Natural killer cell (primary cell): ENCODE data around the gene PLCB4. TPM values are rescaled to one million over a fixed set of nuclear protein-coding genes. Genes with fewer than 3 reads are reported as not detected.

Source experiments
- ATAC-seq, 3 donors: fragments of 150-1000 bp in 2 of 3; fragments of 200-7000 bp in 1 of 3; cut with Tn5 transposase; 1 replicate in 1 of 3; 2 replicates in 2 of 3; pipeline ENCODE4 v1.10.0; 2021; ENCODE audit warnings: mild to moderate bottlenecking in 2 of 3, moderate library complexity in 2 of 3
- DNase-seq, 2 donors: peaks; one replicate each; pipeline versions ENCODE4 v3.0.0 to v3.0.0-alpha.2; 2013 to 2021; ENCODE audit warnings: mixed read lengths in 1 of 2
- H3K27ac ChIP-seq: one replicate; pipeline ENCODE4 v1.5.1; 2013; ENCODE audit warnings: mild to moderate bottlenecking, low read length
- H3K27me3 ChIP-seq: one replicate; pipeline ENCODE4 v1.6.1; 2013; ENCODE audit warnings: low read length; ENCODE audit not compliant: control insufficient read depth, insufficient read depth
- H3K36me3 ChIP-seq: one replicate; pipeline ENCODE4 v1.6.1; 2013; ENCODE audit warnings: low read length; ENCODE audit not compliant: control insufficient read depth, insufficient read depth
- H3K4me1 ChIP-seq: one replicate; pipeline ENCODE4 v1.6.1; 2013; ENCODE audit warnings: low read length; ENCODE audit not compliant: control insufficient read depth, insufficient read depth
- H3K4me3 ChIP-seq: one replicate; pipeline ENCODE4 v1.5.1; 2013; ENCODE audit warnings: low read length
- H3K9me3 ChIP-seq: one replicate; pipeline ENCODE4 v1.6.1; 2013; ENCODE audit warnings: low read length; ENCODE audit not compliant: control insufficient read depth, insufficient read depth
- H3K27ac Mint-ChIP-seq, 2 donors: one replicate each; pipeline ENCODE4 v1.8.0; 2022; ENCODE audit warnings: mild to moderate bottlenecking in 2 of 2, mixed read lengths in 2 of 2, moderate library complexity in 1 of 2
- H3K27me3 Mint-ChIP-seq, 2 donors: one replicate each; pipeline ENCODE4 v1.8.0; 2022; ENCODE audit warnings: low read depth in 2 of 2, mixed read lengths in 2 of 2
- H3K36me3 Mint-ChIP-seq: one replicate; pipeline ENCODE4 v1.8.0; 2022; ENCODE audit warnings: mixed read lengths
- H3K4me1 Mint-ChIP-seq, 2 donors: one replicate each; pipeline ENCODE4 v1.8.0; 2022; ENCODE audit warnings: mixed read lengths in 2 of 2
- H3K4me3 Mint-ChIP-seq: one replicate; pipeline ENCODE4 v1.8.0; 2022; ENCODE audit warnings: mild to moderate bottlenecking, moderate library complexity, mixed read lengths
- H3K9me3 Mint-ChIP-seq, 2 donors: one replicate each; pipeline ENCODE4 v1.8.0; 2022; ENCODE audit warnings: mixed read lengths in 2 of 2
- WGBS: methylation state at CpG from one replicate; pipeline ENCODE4 v1.1.7; 2013; ENCODE audit warnings: missing lambda C conversion rate; ENCODE audit not compliant: insufficient coverage; 5-methylcytosine and 5-hydroxymethylcytosine counted together
- intact Hi-C: fragments of 100-400 bp; cut with micrococcal nuclease; formaldehyde crosslinking; loops from one replicate; pipeline ENCODE4 v1.14.2; 2022
- total RNA-seq, 4 donors: library from RNA; stranded (reverse); fragments of 120-200 nt in 1 of 4; gene quantifications; one replicate each; pipeline versions ENCODE4 v1.2.3 to v1.2.4, GENCODE V29; 2013 to 2022
- TF ChIP-seq, protein P1 (sequence below): fragments of 200-600 bp; IDR thresholded peaks from one replicate; pipeline ENCODE4 v1.8.0; 2022; ENCODE audit warnings: antibody characterized with exemption

PLCB4 gene
- total RNA-seq, 3 donors from 2014 or later (not counting 1 experiment from before 2014, with no cell fraction given) = 0.05 to 0.40 TPM; not detected in 1

DNA sequence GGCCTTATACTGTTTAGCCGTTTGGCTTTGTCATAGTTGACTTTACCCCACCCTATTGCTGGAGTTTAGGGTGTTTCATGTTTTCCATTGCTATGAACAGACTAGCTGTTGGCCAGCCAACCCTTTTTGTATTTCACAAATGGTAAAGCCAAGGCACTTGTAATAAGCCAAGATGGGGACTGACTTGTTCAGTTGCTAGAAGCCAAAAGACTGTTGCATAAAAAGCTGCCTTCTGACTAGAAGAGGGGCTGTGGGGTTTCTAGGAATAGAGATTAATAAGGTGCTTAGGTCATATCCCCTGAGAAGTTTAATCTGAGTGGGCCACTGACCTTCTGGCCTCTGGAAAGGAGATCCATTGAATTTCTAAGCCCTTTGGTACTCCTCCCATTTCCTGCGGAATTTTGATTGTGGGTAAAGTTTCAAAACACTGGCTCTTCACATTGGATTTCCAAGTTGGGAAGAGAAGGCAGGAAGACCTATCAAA, 211.1 kb downstream of the PLCB4 start:
- intact Hi-C loops = no loop called here
- Histone ChIP-seq H3K27ac (no peak overlapping the region), H3K36me3 (no peaks in the 10 kb centered on the region), H3K9me3 (no peaks in the 10 kb centered on the region), H3K4me1 (no peaks in the 10 kb centered on the region), H3K4me3 (no peak overlapping the region), H3K27me3 (no peaks in the 10 kb centered on the region)
- Mint-ChIP-seq H3K27me3 (peaks cover 0 to 7% of the 10 kb centered on the region in 2 donors), H3K36me3 (no peaks in the 10 kb centered on the region), H3K9me3 (peaks cover 9 to 10% of the 10 kb centered on the region in 2 donors), H3K4me3 (no peak overlapping the region), H3K4me1 (no peaks in the 10 kb centered on the region), H3K27ac (no peak overlapping the region)
- WGBS = 78% methylated on average over 2 of the region's 2 CpGs
- ATAC-seq (no peak), DNase-seq (no peak)
- TF ChIP-seq, protein P1, sequence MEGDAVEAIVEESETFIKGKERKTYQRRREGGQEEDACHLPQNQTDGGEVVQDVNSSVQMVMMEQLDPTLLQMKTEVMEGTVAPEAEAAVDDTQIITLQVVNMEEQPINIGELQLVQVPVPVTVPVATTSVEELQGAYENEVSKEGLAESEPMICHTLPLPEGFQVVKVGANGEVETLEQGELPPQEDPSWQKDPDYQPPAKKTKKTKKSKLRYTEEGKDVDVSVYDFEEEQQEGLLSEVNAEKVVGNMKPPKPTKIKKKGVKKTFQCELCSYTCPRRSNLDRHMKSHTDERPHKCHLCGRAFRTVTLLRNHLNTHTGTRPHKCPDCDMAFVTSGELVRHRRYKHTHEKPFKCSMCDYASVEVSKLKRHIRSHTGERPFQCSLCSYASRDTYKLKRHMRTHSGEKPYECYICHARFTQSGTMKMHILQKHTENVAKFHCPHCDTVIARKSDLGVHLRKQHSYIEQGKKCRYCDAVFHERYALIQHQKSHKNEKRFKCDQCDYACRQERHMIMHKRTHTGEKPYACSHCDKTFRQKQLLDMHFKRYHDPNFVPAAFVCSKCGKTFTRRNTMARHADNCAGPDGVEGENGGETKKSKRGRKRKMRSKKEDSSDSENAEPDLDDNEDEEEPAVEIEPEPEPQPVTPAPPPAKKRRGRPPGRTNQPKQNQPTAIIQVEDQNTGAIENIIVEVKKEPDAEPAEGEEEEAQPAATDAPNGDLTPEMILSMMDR = no peak

DNA sequence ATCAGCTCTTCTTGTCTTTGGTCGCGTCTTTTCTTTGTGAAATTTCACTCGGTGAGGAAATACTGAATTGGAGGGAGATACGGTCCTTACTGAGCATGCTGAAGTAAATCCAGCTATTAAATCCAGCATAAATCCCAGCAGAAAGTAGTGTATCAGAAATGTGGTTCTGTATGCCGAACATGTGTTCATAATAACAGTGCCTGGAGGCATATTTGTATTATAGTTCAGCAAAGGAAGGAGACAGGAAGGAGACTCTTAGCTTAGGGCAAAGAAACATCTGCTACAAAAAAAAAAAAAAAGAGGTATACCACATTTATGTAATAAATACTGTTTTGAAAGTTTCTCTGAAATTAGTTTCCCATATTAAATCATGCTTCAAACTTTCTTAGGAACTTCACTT, 211.8 kb downstream of the PLCB4 start:
- no peaks in the 10 kb centered on the region for H3K4me1 Mint-ChIP-seq
- peaks cover 8 to 10% of the 10 kb centered on the region in 2 donors for H3K9me3 Mint-ChIP-seq
- H3K4me3 ChIP-seq = no peak overlapping the region
- H3K9me3 ChIP-seq = no peaks in the 10 kb centered on the region
- no peaks in the 10 kb centered on the region for H3K36me3 ChIP-seq
- H3K27ac ChIP-seq = no peak overlapping the region
- ATAC-seq = no peak
- H3K4me3 Mint-ChIP-seq = no peak overlapping the region
- no peaks in the 10 kb centered on the region for H3K4me1 ChIP-seq
- H3K27me3 ChIP-seq = no peaks in the 10 kb centered on the region
- no peak for DNase-seq
- H3K27me3 Mint-ChIP-seq = peaks cover 0 to 7% of the 10 kb centered on the region in 2 donors
- no peaks in the 10 kb centered on the region for H3K36me3 Mint-ChIP-seq
- TF ChIP-seq, protein P1 = no peak
- intact Hi-C loops = no loop called here
- no peak overlapping the region for H3K27ac Mint-ChIP-seq
- WGBS = 28% methylated on average over 5 of the region's 5 CpGs

DNA sequence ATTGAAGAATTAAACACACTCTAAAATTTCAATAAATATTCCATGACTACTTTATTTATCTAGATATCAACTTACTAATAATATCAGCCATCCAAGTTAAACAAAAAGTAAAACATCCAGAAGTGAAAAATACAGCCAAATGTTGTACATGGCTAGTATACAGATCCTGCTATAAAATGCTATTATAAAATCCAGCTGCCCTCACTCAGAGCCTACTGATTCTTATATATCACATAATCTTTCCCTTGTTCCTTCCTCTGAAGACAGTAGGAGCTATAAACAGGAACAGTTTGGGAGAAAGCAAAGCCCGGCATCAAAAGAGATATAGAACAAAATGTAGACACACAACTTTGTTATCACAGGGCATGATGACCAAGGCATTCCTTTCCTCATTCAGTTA, 212.9 kb downstream of the PLCB4 start:
- peaks cover 6 to 7% of the 10 kb centered on the region in 2 donors for H3K9me3 Mint-ChIP-seq
- H3K4me1 Mint-ChIP-seq = no peaks in the 10 kb centered on the region
- DNase-seq (no peak), ATAC-seq (no peak)
- 100% methylated on average over 1 of the region's 1 CpG for WGBS
- no peak overlapping the region for H3K4me3 Mint-ChIP-seq
- H3K27ac Mint-ChIP-seq = no peak overlapping the region
- peaks cover 0 to 7% of the 10 kb centered on the region in 2 donors for H3K27me3 Mint-ChIP-seq
- Histone ChIP-seq H3K27me3 (no peaks in the 10 kb centered on the region), H3K4me3 (no peak overlapping the region), H3K27ac (no peak overlapping the region), H3K36me3 (no peaks in the 10 kb centered on the region), H3K4me1 (no peaks in the 10 kb centered on the region), H3K9me3 (no peaks in the 10 kb centered on the region)
- intact Hi-C loops = no loop called here
- no peaks in the 10 kb centered on the region for H3K36me3 Mint-ChIP-seq
- TF ChIP-seq, protein P1 = no peak

DNA sequence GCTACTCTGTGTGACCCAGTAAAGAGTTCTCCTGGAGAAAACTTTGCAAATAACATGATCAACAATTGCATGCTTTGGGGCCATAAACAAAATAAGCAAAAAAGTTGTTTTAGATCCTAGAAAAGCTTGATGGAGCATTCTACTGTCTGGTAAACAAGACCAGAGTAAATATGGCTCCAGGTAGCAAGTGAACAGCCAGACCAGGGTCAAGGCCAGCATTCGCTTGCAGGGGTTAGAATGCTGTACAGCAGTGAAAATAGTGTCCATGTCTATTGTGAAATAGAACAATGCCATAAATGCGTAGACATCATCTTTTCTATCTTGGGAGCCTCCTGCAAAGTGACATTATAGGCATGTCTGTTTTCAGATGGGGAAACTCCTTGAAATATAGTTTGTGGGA, 216.7 kb downstream of the PLCB4 start:
- Mint-ChIP-seq H3K27ac (no peak overlapping the region), H3K9me3 (peaks cover 3 to 4% of the 10 kb centered on the region in 2 donors), H3K4me3 (no peak overlapping the region), H3K36me3 (no peaks in the 10 kb centered on the region), H3K27me3 (peaks cover 0 to 3% of the 10 kb centered on the region in 2 donors), H3K4me1 (no peaks in the 10 kb centered on the region)
- Histone ChIP-seq H3K27me3 (no peaks in the 10 kb centered on the region), H3K36me3 (no peaks in the 10 kb centered on the region), H3K27ac (no peak overlapping the region), H3K9me3 (no peaks in the 10 kb centered on the region), H3K4me1 (no peaks in the 10 kb centered on the region), H3K4me3 (no peak overlapping the region)
- ATAC-seq (no peak), DNase-seq (no peak)
- TF ChIP-seq, protein P1 = no peak
- intact Hi-C loops = no loop called here
- 79% methylated on average over 2 of the region's 2 CpGs for WGBS
